ENCODE results near the gene FARSB.

GRCh38 chr2:222591661-222592060 is 64.2 kb downstream of the FARSB start:
- TF ChIP-seq GATA3 (IDR thresholded peaks at IDR 0.05; ENCODE audit: low read depth, low read length): no peak
- TF ChIP-seq GATA2 (IDR thresholded peaks at IDR 0.05; ENCODE audit: low read depth, low read length): no peak
